Peyer's patch (tissue), 4 donors: ENCODE measurements around the gene CLDN1. TPM values are rescaled to one million over a fixed set of nuclear protein-coding genes. Genes with fewer than 3 reads are reported as not detected.

Experiments used
- DNase-seq, 3 donors: peaks; one replicate each; pipeline ENCODE4 v3.0.0-alpha.2; 2017 to 2019
- H3K27ac ChIP-seq, 4 donors: fragments of 200-600 bp; sonication (generic); one replicate each; pipeline ENCODE4 v1.5.1; 2016 to 2019
- H3K27me3 ChIP-seq, 2 donors: fragments of 200-600 bp; sonication (generic); one replicate each; pipeline ENCODE4 v1.5.1; 2019
- H3K36me3 ChIP-seq, 3 donors: fragments of 200-600 bp; sonication (generic); one replicate each; pipeline ENCODE4 v1.5.1; 2016 to 2019
- H3K4me1 ChIP-seq, 4 donors: fragments of 200-600 bp; sonication (generic); one replicate each; pipeline ENCODE4 v1.5.1; 2016 to 2019
- H3K4me3 ChIP-seq, 4 donors: fragments of 200-600 bp; sonication (generic); 1 replicate in 3 of 4; 2 replicates in 1 of 4; pipeline ENCODE4 v1.5.1; 2016 to 2019; ENCODE audit warnings: mild to moderate bottlenecking in 1 of 4
- H3K9me3 ChIP-seq, 4 donors: fragments of 200-600 bp; sonication (generic); one replicate each; pipeline ENCODE4 v1.5.1; 2016 to 2019; ENCODE audit warnings: mild to moderate bottlenecking in 1 of 4
- CTCF ChIP-seq, 6 experiments: fragments of 450-650 bp in 4 of 6; fragments of 200-600 bp in 2 of 6; sonication (generic) in 1 of 6; IDR thresholded peaks; one replicate each; pipeline ENCODE4 v1.5.1; 2017 to 2019; ENCODE audit warnings: antibody characterized with exemption in 6 of 6, mild to moderate bottlenecking in 3 of 6, moderate library complexity in 1 of 6
- POLR2A ChIP-seq, 2 donors: fragments of 450-650 bp; IDR thresholded peaks; one replicate each; pipeline ENCODE4 v1.5.1; 2017; ENCODE audit warnings: antibody characterized with exemption in 2 of 2, mild to moderate bottlenecking in 2 of 2, moderate library complexity in 2 of 2
- total RNA-seq, 4 donors: library from RNA; depleted of rRNA; stranded (reverse); fragments of >200 nt; gene quantifications; one replicate each; pipeline ENCODE4 v1.1.0, GENCODE V29; 2016

The CLDN1 gene
- total RNA-seq, 4 donors from 2014 or later, result 0.35 to 1.1 TPM; not detected in 2

GRCh38 chr3:190330936-190331734, 8.9 kb upstream of the CLDN1 start:
- no peak for TF ChIP-seq POLR2A (IDR thresholded peaks at IDR 0.05)
- TF ChIP-seq CTCF (IDR thresholded peaks at IDR 0.05), result no peak
- H3K9me3 ChIP-seq, result no peaks in the 10 kb centered on the region
- H3K27me3 ChIP-seq, result no peaks in the 10 kb centered on the region
- no peaks in the 10 kb centered on the region for H3K4me1 ChIP-seq
- H3K36me3 ChIP-seq, result no peaks in the 10 kb centered on the region
- DNase-seq, result no peak
- no peak overlapping the region for H3K4me3 ChIP-seq
- H3K27ac ChIP-seq, result no peak overlapping the region

- no peaks in the 10 kb centered on the region for H3K36me3 ChIP-seq
- no peak overlapping the region for H3K27ac ChIP-seq
- TF ChIP-seq CTCF (IDR thresholded peaks at IDR 0.05) (no peak), POLR2A (IDR thresholded peaks at IDR 0.05) (no peak)
- no peaks in the 10 kb centered on the region for H3K27me3 ChIP-seq
- H3K4me3 ChIP-seq, result no peak overlapping the region
- peaks cover 0 to 7% (median 0%) of the 10 kb centered on the region in 4 donors for H3K4me1 ChIP-seq
- H3K9me3 ChIP-seq, result no peaks in the 10 kb centered on the region
- DNase-seq, result no peak
Observed at GRCh38 chr3:190326930-190327329, 4.7 kb upstream of the CLDN1 start.

GRCh38 chr3:190326361-190326760, 4.1 kb upstream of the CLDN1 start:
- peaks cover 0 to 9% (median 0%) of the 10 kb centered on the region in 4 donors for H3K4me1 ChIP-seq
- H3K27ac ChIP-seq, result no peak overlapping the region
- no peaks in the 10 kb centered on the region for H3K9me3 ChIP-seq
- TF ChIP-seq CTCF (IDR thresholded peaks at IDR 0.05), result no peak
- TF ChIP-seq POLR2A (IDR thresholded peaks at IDR 0.05), result no peak
- H3K4me3 ChIP-seq, result no peak overlapping the region
- DNase-seq, result no peak
- H3K36me3 ChIP-seq, result no peaks in the 10 kb centered on the region
- no peaks in the 10 kb centered on the region for H3K27me3 ChIP-seq

- no peaks in the 10 kb centered on the region for H3K27me3 ChIP-seq
- no peaks in the 10 kb centered on the region for H3K9me3 ChIP-seq
- no peak overlapping the region for H3K27ac ChIP-seq
- H3K4me3 ChIP-seq, result no peak overlapping the region
- no peak for TF ChIP-seq CTCF (IDR thresholded peaks at IDR 0.05)
- no peak for TF ChIP-seq POLR2A (IDR thresholded peaks at IDR 0.05)
- H3K36me3 ChIP-seq, result no peaks in the 10 kb centered on the region
- no peak for DNase-seq
- peaks cover 0 to 9% (median 0%) of the 10 kb centered on the region in 4 donors for H3K4me1 ChIP-seq
Observed at GRCh38 chr3:190325923-190326322, 3.7 kb upstream of the CLDN1 start.

GRCh38 chr3:190323246-190323626, 990 bp upstream of the CLDN1 start:
- Histone ChIP-seq H3K4me3 (peak overlapping the region in 1 of 4 donors; percentile 66), H3K9me3 (no peaks in the 10 kb centered on the region), H3K36me3 (no peaks in the 10 kb centered on the region), H3K27ac (no peak overlapping the region), H3K4me1 (peaks cover 0 to 9% (median 0%) of the 10 kb centered on the region in 4 donors), H3K27me3 (no peaks in the 10 kb centered on the region)
- TF ChIP-seq CTCF (IDR thresholded peaks at IDR 0.05) (no peak), POLR2A (IDR thresholded peaks at IDR 0.05) (no peak)
- no peak for DNase-seq
